Naive thymus-derived CD8-positive, alpha-beta T cell (primary cell): Measurements from ENCODE around the gene ERMARD. TPM values are rescaled to one million over a fixed set of nuclear protein-coding genes. Genes with fewer than 3 reads are reported as not detected.

Source experiments
- ATAC-seq, 2 donors: fragments of 150-1000 bp; cut with Tn5 transposase in 1 of 2; sonication (Bioruptor Pico), chemical (Tn5 transposase) in 1 of 2; 1 replicate in 1 of 2; 2 replicates in 1 of 2; pipeline ENCODE4 v1.10.0; 2021; ENCODE audit warnings: mild to moderate bottlenecking in 2 of 2, moderate library complexity in 2 of 2
- POLR2A ChIA-PET: fragments of 350-600 bp; sonication (Branson Sonifier 250); formaldehyde crosslinking; loops from one replicate; lab custom pipeline; 2021; ENCODE audit warnings: antibody characterized with exemption; lab: Charles Lee
- DNase-seq, 10 donors: peaks; one replicate each; pipeline versions ENCODE4 v3.0.0 to v3.0.0-alpha.2; 2020 to 2022
- H3K27ac Mint-ChIP-seq, 10 donors: one replicate each; pipeline ENCODE4 v1.8.0; 2020 to 2022; ENCODE audit warnings: mild to moderate bottlenecking in 10 of 10, mixed read lengths in 10 of 10, moderate library complexity in 4 of 10, inconsistent platforms in 1 of 10
- H3K27me3 Mint-ChIP-seq, 5 donors: one replicate each; pipeline ENCODE4 v1.8.0; 2021 to 2022; ENCODE audit warnings: mixed read lengths in 5 of 5
- H3K36me3 Mint-ChIP-seq, 3 donors: one replicate each; pipeline ENCODE4 v1.8.0; 2020 to 2022; ENCODE audit warnings: mixed read lengths in 3 of 3, mild to moderate bottlenecking in 2 of 3, inconsistent platforms in 1 of 3
- H3K4me1 Mint-ChIP-seq, 4 donors: one replicate each; pipeline ENCODE4 v1.8.0; 2021 to 2022; ENCODE audit warnings: mixed read lengths in 4 of 4
- H3K4me3 Mint-ChIP-seq, 10 donors: one replicate each; pipeline ENCODE4 v1.8.0; 2020 to 2022; ENCODE audit warnings: mild to moderate bottlenecking in 10 of 10, mixed read lengths in 10 of 10, moderate library complexity in 6 of 10, inconsistent platforms in 1 of 10
- H3K9me3 Mint-ChIP-seq, 9 donors: one replicate each; pipeline ENCODE4 v1.8.0; 2020 to 2022; ENCODE audit warnings: mixed read lengths in 9 of 9, mild to moderate bottlenecking in 3 of 9, inconsistent platforms in 1 of 9, moderate library complexity in 1 of 9
- polyA plus RNA-seq, 3 donors: library from polyadenylated mRNA; unstranded; fragments of 300-500 nt; fragmentation: Illumina TruSeq; gene quantifications; one replicate each; pipeline ENCODE4 v1.2.3, GENCODE V29; 2021
- total RNA-seq, 8 experiments: library from RNA in 2 of 8; stranded (reverse) in 2 of 8; gene quantifications; one replicate each; pipeline ENCODE4 v1.2.3 and lab custom pipeline; 2021 to 2026

The ERMARD gene
- total and polyA plus RNA-seq, 5 experiments from 2014 or later: 9.2 to 41.5 (median 12.4) TPM

GRCh38 chr6:169722362-169723199 is 28.8 kb upstream of the ERMARD start:
- Mint-ChIP-seq H3K27ac (peak overlapping the region; percentile 95 to 99 (median 97)), H3K4me3 (peak overlapping the region; percentile 90 to 97 (median 94)), H3K36me3 (peaks cover 0 to 16% (median 2%) of the 10 kb centered on the region in 3 donors), H3K9me3 (no peaks in the 10 kb centered on the region), H3K4me1 (peaks cover 16 to 53% (median 41%) of the 10 kb centered on the region in 4 donors), H3K27me3 (no peaks in the 10 kb centered on the region)
- POLR2A ChIA-PET: interaction anchor here (0.7 to 8.9 kb wide), 12 partner anchors 10 to 830 kb away, joined by 3 to 129 read pairs (median 6); partner anchors contain the start of genes C6orf120, DYNLT2, ERMARD and PSMB1
- DNase-seq (peak in 7 of 10 donors; percentile 27 to 60 (median 45)), ATAC-seq (peak; percentile 20 to 45)

GRCh38 chr6:169723200-169723909 is 28.1 kb upstream of the ERMARD start:
- H3K4me1 Mint-ChIP-seq: peaks cover 14 to 53% (median 41%) of the 10 kb centered on the region in 4 donors
- H3K36me3 Mint-ChIP-seq: peaks cover 0 to 10% (median 2%) of the 10 kb centered on the region in 3 donors
- peak; percentile 41 for ATAC-seq
- H3K27me3 Mint-ChIP-seq: no peaks in the 10 kb centered on the region
- peak overlapping the region; percentile 95 to 99 (median 97) for H3K27ac Mint-ChIP-seq
- H3K4me3 Mint-ChIP-seq: peak overlapping the region; percentile 90 to 97 (median 94)
- peak; percentile 59 to 84 (median 71) for DNase-seq
- POLR2A ChIA-PET: interaction anchor here (0.8 to 8.9 kb wide), 12 partner anchors 11 to 829 kb away, joined by 3 to 129 read pairs (median 6); partner anchors contain the start of genes C6orf120, DYNLT2, ERMARD and PSMB1
- H3K9me3 Mint-ChIP-seq: no peaks in the 10 kb centered on the region

- Mint-ChIP-seq H3K4me3 (peak overlapping the region in 8 of 10 donors; percentile 43 to 82 (median 60)), H3K27me3 (no peaks in the 10 kb centered on the region), H3K4me1 (peaks cover 14 to 51% (median 38%) of the 10 kb centered on the region in 4 donors), H3K27ac (peak overlapping the region in 2 of 10 donors; percentile 82), H3K9me3 (no peaks in the 10 kb centered on the region), H3K36me3 (peaks cover 0 to 10% (median 2%) of the 10 kb centered on the region in 3 donors)
- ATAC-seq: peak; percentile 24 to 37
- POLR2A ChIA-PET: interaction anchor here (0.8 to 8.9 kb wide), 10 partner anchors 12 to 829 kb away, joined by 3 to 129 read pairs (median 7); partner anchors contain the start of genes C6orf120, DYNLT2, ERMARD and PSMB1
- peak in 9 of 10 donors; percentile 6 to 66 (median 47) for DNase-seq
These were observed 27.4 kb upstream of the ERMARD start for GRCh38 chr6:169723991-169724493.

- peak; percentile 51 to 65 for ATAC-seq
- H3K4me1 Mint-ChIP-seq: peaks cover 9 to 46% (median 33%) of the 10 kb centered on the region in 4 donors
These were observed 26.8 kb upstream of the ERMARD start, which contains the start of gene PHF10 for GRCh38 chr6:169724494-169725124. PHF10 (minus strand) TSS chr6:169724500; CDS start chr6:169723931, 569 bp downstream.

GRCh38 chr6:169725125-169726048 is 26.0 kb upstream of the ERMARD start:
- ATAC-seq (no peak), DNase-seq (peak in 6 of 10 donors; percentile 2 to 64 (median 20))
- peaks cover 6 to 39% (median 26%) of the 10 kb centered on the region in 4 donors for H3K4me1 Mint-ChIP-seq
- H3K9me3 Mint-ChIP-seq: no peaks in the 10 kb centered on the region
- POLR2A ChIA-PET: interaction anchor here (1.2 to 8.9 kb wide), 5 partner anchors 15 to 827 kb away, joined by 3 to 129 read pairs (median 34); partner anchors contain the start of genes C6orf120, DYNLT2, ERMARD and PSMB1
- peak overlapping the region; percentile 29 to 96 (median 92) for H3K27ac Mint-ChIP-seq
- no peaks in the 10 kb centered on the region for H3K27me3 Mint-ChIP-seq
- H3K4me3 Mint-ChIP-seq: peak overlapping the region; percentile 64 to 92 (median 90)
- peaks cover 0 to 1% (median 0%) of the 10 kb centered on the region in 3 donors for H3K36me3 Mint-ChIP-seq

More at GRCh38 chr6:169724494-169725124, 26.8 kb upstream of the ERMARD start, which contains the start of gene PHF10:
- H3K27ac Mint-ChIP-seq: peak within 1 kb of the TSS; percentile 95 to 99 (median 97)
- H3K36me3 Mint-ChIP-seq: peaks cover 0 to 5% (median 0%) of the 10 kb centered on the region in 3 donors
- H3K9me3 Mint-ChIP-seq: no peaks in the 10 kb centered on the region
- POLR2A ChIA-PET: interaction anchor here (1.2 to 8.9 kb wide), 5 partner anchors 15 to 828 kb away, joined by 3 to 129 read pairs (median 34); partner anchors contain the start of genes C6orf120, DYNLT2, ERMARD and PSMB1
- peak within 1 kb of the TSS; percentile 90 to 97 (median 94) for H3K4me3 Mint-ChIP-seq
- peak; percentile 59 to 85 (median 68) for DNase-seq
- H3K27me3 Mint-ChIP-seq: no peaks in the 10 kb centered on the region

GRCh38 chr6:169726049-169726400 is 25.4 kb upstream of the ERMARD start:
- H3K4me1 Mint-ChIP-seq: peaks cover 5 to 35% (median 22%) of the 10 kb centered on the region in 4 donors
- H3K27ac Mint-ChIP-seq: peak overlapping the region; percentile 29 to 93 (median 80)
- ATAC-seq (no peak), DNase-seq (no peak)
- peak overlapping the region in 9 of 10 donors; percentile 62 to 92 (median 90) for H3K4me3 Mint-ChIP-seq
- H3K9me3 Mint-ChIP-seq: no peaks in the 10 kb centered on the region
- no peaks in the 10 kb centered on the region for H3K27me3 Mint-ChIP-seq
- no peaks in the 10 kb centered on the region for H3K36me3 Mint-ChIP-seq
- POLR2A ChIA-PET: interaction anchor here (1.2 to 8.9 kb wide), 4 partner anchors 17 to 827 kb away, joined by 4 to 129 read pairs (median 73); partner anchors contain the start of genes C6orf120, DYNLT2, ERMARD and PSMB1

- POLR2A ChIA-PET: interaction anchor here (0.6 to 8.9 kb wide), 2 partner anchors 24 to 25 kb away, joined by 3 to 112 read pairs; partner anchors contain the start of genes C6orf120, DYNLT2, ERMARD and WDR27
- no peaks in the 10 kb centered on the region for H3K27me3 Mint-ChIP-seq
- DNase-seq: no peak
These were observed 24.5 kb upstream of the ERMARD start for GRCh38 chr6:169726963-169727362.

GRCh38 chr6:169729961-169730360 is 21.5 kb upstream of the ERMARD start:
- Mint-ChIP-seq H3K27me3 (peaks cover 0 to 5% (median 0%) of the 10 kb centered on the region in 5 donors), H3K9me3 (no peaks in the 10 kb centered on the region), H3K27ac (no peak overlapping the region), H3K36me3 (no peaks in the 10 kb centered on the region), H3K4me1 (peaks cover 2 to 19% (median 8%) of the 10 kb centered on the region in 4 donors), H3K4me3 (no peak overlapping the region)
- POLR2A ChIA-PET: interaction anchor here (1.2 kb wide), 1 partner anchor 28 kb away, joined by 3 read pairs; the partner anchor contains the start of gene C6orf120
- ATAC-seq: no peak
- DNase-seq: no peak

More at GRCh38 chr6:169726963-169727362, 24.5 kb upstream of the ERMARD start:
- Mint-ChIP-seq H3K4me3 (no peak overlapping the region), H3K36me3 (no peaks in the 10 kb centered on the region), H3K27ac (peak overlapping the region in 1 of 10 donors; percentile 3), H3K9me3 (no peaks in the 10 kb centered on the region), H3K4me1 (peaks cover 5 to 30% (median 15%) of the 10 kb centered on the region in 4 donors)
- no peak for ATAC-seq

GRCh38 chr6:169738204-169738975 is 13.0 kb upstream of the ERMARD start:
- no peaks in the 10 kb centered on the region for H3K9me3 Mint-ChIP-seq
- POLR2A ChIA-PET: no interaction called here
- ATAC-seq: no peak
- no peak overlapping the region for H3K27ac Mint-ChIP-seq
- peaks cover 11 to 25% (median 17%) of the 10 kb centered on the region in 5 donors for H3K27me3 Mint-ChIP-seq
- H3K4me1 Mint-ChIP-seq: no peaks in the 10 kb centered on the region
- no peaks in the 10 kb centered on the region for H3K36me3 Mint-ChIP-seq
- DNase-seq: no peak
- no peak overlapping the region for H3K4me3 Mint-ChIP-seq
